Stimulated activated memory B cell treated with anti-CD40 and anti-IgM and Interleukin-4, amounts not matched to agents 10 μg/mL and 1 μg/mL and 100 μg/mL, for 72 hours (primary cell): ENCODE measurements around the gene MYO5C.

Experiments used
- ATAC-seq: fragments of 150-1000 bp; cut with Tn5 transposase; 2 replicates; pipeline ENCODE4 v1.10.0; 2021
- H3K27ac Mint-ChIP-seq: one replicate; pipeline ENCODE4 v1.8.0; 2022; ENCODE audit warnings: mild to moderate bottlenecking, mixed read lengths
- H3K27me3 Mint-ChIP-seq: one replicate; pipeline ENCODE4 v1.8.0; 2022; ENCODE audit warnings: mixed read lengths
- H3K36me3 Mint-ChIP-seq: one replicate; pipeline ENCODE4 v1.8.0; 2022; ENCODE audit warnings: mixed read lengths
- H3K4me1 Mint-ChIP-seq: one replicate; pipeline ENCODE4 v1.8.0; 2022; ENCODE audit warnings: mixed read lengths
- H3K4me3 Mint-ChIP-seq: one replicate; pipeline ENCODE4 v1.8.0; 2022; ENCODE audit warnings: mild to moderate bottlenecking, moderate library complexity, mixed read lengths
- H3K9me3 Mint-ChIP-seq: one replicate; pipeline ENCODE4 v1.8.0; 2022; ENCODE audit warnings: mixed read lengths

The MYO5C gene

GRCh38 chr15:52150871-52151270 is 144.7 kb downstream of the MYO5C start:
- Mint-ChIP-seq H3K36me3 (peaks cover 66% of the 10 kb centered on the region), H3K27me3 (no peaks in the 10 kb centered on the region), H3K4me1 (peaks cover 18% of the 10 kb centered on the region), H3K27ac (peak overlapping the region; percentile 64), H3K9me3 (no peaks in the 10 kb centered on the region), H3K4me3 (no peak overlapping the region)
- peak; percentile 55 for ATAC-seq

DNA sequence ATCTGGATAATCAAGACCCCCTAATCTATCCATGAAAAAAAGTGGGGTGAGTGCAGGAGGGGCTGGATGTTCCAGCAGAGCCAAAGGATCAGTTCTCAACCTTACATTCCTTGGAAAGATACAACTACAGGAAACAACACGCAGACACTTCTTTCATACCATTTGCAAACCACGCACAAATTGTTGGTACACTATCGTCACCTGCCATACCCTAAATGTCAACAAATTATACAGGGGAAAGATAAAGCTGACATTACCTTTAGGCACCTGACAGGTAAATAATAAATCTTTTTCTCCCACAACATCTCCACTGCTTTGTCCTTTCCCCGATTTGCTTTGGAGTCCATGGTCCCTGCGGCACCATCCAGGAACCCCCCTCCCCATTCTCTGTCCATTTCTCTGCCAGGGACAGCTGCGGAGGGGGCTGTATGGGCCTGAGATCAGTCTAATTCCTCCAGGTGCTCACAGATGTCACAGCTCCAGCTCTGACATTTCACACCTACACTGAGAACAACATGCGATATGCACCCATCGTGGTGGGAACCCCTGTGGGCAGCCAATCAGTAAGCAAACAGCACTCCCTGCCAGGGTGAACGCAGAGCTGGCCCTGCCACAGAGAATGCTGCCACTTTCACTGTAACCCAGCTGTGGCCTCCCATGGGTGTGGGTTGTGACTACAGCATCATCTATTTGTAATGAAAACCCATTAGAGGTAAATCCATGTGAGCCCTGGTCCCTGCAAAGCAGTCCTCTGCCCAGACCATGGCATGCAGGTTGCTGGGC is 145.4 kb downstream of the MYO5C start:
- H3K4me1 Mint-ChIP-seq = peaks cover 18% of the 10 kb centered on the region
- H3K27ac Mint-ChIP-seq = peak overlapping the region; percentile 64
- peaks cover 66% of the 10 kb centered on the region for H3K36me3 Mint-ChIP-seq
- H3K27me3 Mint-ChIP-seq = no peaks in the 10 kb centered on the region
- no peaks in the 10 kb centered on the region for H3K9me3 Mint-ChIP-seq
- ATAC-seq = no peak
- no peak overlapping the region for H3K4me3 Mint-ChIP-seq

GRCh38 chr15:52148403-52148802 is 147.2 kb downstream of the MYO5C start:
- Mint-ChIP-seq H3K9me3 (no peaks in the 10 kb centered on the region), H3K36me3 (peaks cover 70% of the 10 kb centered on the region), H3K27ac (no peak overlapping the region), H3K4me3 (no peak overlapping the region), H3K27me3 (no peaks in the 10 kb centered on the region), H3K4me1 (peaks cover 18% of the 10 kb centered on the region)
- ATAC-seq = no peak

DNA sequence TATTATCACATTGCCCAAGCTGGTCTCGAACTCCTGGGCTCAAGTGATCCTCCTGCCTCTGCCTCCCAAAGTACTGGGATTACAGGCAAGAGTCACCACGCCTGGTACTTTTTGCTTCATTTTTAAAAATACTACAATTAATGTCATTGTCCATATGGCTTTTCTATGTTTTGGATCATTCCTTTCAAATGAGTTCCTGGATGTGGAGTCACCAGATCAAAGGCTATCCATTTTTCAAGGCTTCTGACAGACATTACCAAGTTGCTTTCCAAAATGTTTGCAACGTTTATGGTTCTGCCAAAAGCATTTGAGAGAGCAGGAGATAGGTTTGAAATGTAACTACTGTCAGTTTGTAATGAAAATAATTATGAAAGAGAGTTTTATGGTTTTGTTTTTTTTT is 148.8 kb downstream of the MYO5C start:
- peaks cover 75% of the 10 kb centered on the region for H3K36me3 Mint-ChIP-seq
- peaks cover 18% of the 10 kb centered on the region for H3K4me1 Mint-ChIP-seq
- no peak overlapping the region for H3K4me3 Mint-ChIP-seq
- no peak overlapping the region for H3K27ac Mint-ChIP-seq
- no peak for ATAC-seq
- H3K9me3 Mint-ChIP-seq = no peaks in the 10 kb centered on the region
- no peaks in the 10 kb centered on the region for H3K27me3 Mint-ChIP-seq

DNA sequence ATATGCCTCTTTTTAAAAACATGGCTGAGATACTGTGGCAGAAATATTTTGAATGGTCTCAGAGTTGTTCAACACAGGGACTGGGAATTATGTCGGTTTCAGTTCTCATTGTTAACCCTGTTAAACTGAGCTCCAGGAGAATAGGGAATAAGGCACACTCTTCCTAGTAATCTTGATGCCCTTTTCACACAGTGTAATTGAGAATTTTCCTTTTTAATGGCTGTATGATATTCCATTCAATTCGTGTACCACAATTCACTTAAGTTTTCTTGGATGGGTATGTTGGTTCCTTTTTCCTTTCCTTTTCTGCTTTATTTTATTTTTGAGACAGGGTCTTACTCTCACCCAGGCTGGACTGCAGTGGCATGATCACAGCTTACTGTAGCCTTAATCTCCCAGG is 149.3 kb downstream of the MYO5C start:
- no peak for ATAC-seq
- Mint-ChIP-seq H3K27me3 (no peaks in the 10 kb centered on the region), H3K27ac (no peak overlapping the region), H3K4me1 (peaks cover 14% of the 10 kb centered on the region), H3K9me3 (no peaks in the 10 kb centered on the region), H3K36me3 (peaks cover 74% of the 10 kb centered on the region), H3K4me3 (no peak overlapping the region)

GRCh38 chr15:52144656-52145178 is 150.9 kb downstream of the MYO5C start:
- no peak overlapping the region for H3K27ac Mint-ChIP-seq

DNA sequence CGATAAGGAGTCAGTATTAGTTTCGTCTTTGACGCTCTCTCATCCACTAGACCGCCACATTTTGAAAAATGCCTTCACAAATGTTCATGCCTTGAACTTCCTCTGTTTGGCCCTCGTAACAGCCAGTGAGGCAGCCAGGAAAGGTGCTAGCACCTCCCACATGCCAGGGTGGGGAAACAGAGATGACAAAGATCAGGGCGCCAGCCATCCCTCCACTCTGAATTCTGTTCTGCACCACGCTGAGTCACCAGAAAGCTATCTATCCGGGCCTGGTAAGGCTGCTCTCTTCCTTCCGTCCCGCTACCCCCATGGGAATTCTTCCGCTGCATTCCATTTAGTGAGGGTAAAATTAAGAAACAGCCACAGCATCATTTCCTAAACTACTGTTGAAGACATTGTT is 151.7 kb downstream of the MYO5C start:
- ATAC-seq = no peak
- Mint-ChIP-seq H3K27me3 (no peaks in the 10 kb centered on the region), H3K4me1 (peaks cover 11% of the 10 kb centered on the region), H3K9me3 (no peaks in the 10 kb centered on the region), H3K4me3 (no peak overlapping the region), H3K27ac (no peak overlapping the region), H3K36me3 (peaks cover 67% of the 10 kb centered on the region)

More at GRCh38 chr15:52144656-52145178, 150.9 kb downstream of the MYO5C start:
- ATAC-seq = no peak
- H3K4me1 Mint-ChIP-seq = peaks cover 8% of the 10 kb centered on the region
- H3K4me3 Mint-ChIP-seq = no peak overlapping the region
- H3K27me3 Mint-ChIP-seq = no peaks in the 10 kb centered on the region
- no peaks in the 10 kb centered on the region for H3K9me3 Mint-ChIP-seq
- H3K36me3 Mint-ChIP-seq = peaks cover 71% of the 10 kb centered on the region
